ENCODE data around the gene SS18L1. TPM values are rescaled to one million over a fixed set of nuclear protein-coding genes. Genes with fewer than 3 reads are reported as not detected.

The SS18L1 gene
- total and polyA plus RNA-seq, 10 of the 15 experiments (the other 5 are each of a cell fraction or from before 2014, with no cell fraction given), result 1.8 to 20.0 (median 6.6) TPM

DNA sequence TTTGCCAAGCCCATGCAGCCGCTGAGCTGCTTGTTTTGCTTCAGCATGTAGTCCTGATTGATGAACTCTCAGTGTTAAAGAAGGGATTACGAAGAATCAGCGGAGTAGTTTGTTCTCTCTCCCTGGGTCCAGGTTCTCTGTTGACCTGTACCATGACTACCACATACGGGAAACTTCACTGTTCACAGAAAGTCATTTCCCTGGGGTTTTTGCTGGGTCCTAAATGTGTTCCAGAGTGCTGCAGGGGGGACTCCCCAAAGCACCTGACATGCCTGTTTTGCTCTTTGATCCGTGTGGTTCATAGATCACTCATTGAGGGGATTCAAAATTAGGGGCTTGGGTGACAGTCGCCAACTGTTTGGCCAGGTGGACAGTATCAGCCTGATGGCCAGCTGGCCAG is 15.8 kb upstream of the SS18L1 start:
- H3K9me3 ChIP-seq (replicated peaks; ENCODE audit: control insufficient read depth, insufficient read depth, low read length), result no peaks in the 10 kb centered on the region
- H3K9ac ChIP-seq (ENCODE audit: control insufficient read depth, insufficient read depth, low read length), result no peak overlapping the region
- intact Hi-C loops (cut with micrococcal nuclease; ENCODE audit: unreplicated experiment), result loop anchor here (10.0 kb wide), 2 partner anchors 57 to 257 kb away; partner anchors contain the start of genes MTG2 and RPS21
- H3K79me2 ChIP-seq (ENCODE audit: control insufficient read depth, insufficient read depth, low read length), result peaks cover 19% of the 10 kb centered on the region
- no peak overlapping the region for H3K4me3 ChIP-seq
- in situ Hi-C loops (cut with MboI), result loop anchor here (5.0 kb wide), 1 partner anchor 115 kb away; no protein-coding TSS in a partner anchor
- no peak overlapping the region for H3K27ac ChIP-seq (ENCODE audit: control insufficient read depth, insufficient read depth)
- peaks cover 10% of the 10 kb centered on the region for H4K20me1 ChIP-seq (ENCODE audit: control insufficient read depth, insufficient read depth)
- ChIA-PET RAD21 (ENCODE audit: unreplicated experiment) (no interaction called here), SMC1A (ENCODE audit: uncharacterized antibody, unreplicated experiment) (interaction anchor here (1.2 to 1.8 kb wide), 4 partner anchors 9 to 116 kb away, joined by 3 to 4 read pairs (median 4); no protein-coding TSS in a partner anchor), POLR2A (no interaction called here), CTCF (interaction anchor here (1.4 to 5.7 kb wide), 3 partner anchors 8 to 61 kb away, joined by 3 to 26 read pairs (median 22); no protein-coding TSS in a partner anchor)
- H3K27me3 ChIP-seq (replicated peaks in 1 of 2; ENCODE audit: control insufficient read depth in 2 of 2, insufficient read depth in 2 of 2, low read length in 1 of 2), result no peaks in the 10 kb centered on the region
- WGBS (ENCODE audit: insufficient coverage, insufficient replicate concordance, low lambda C conversion rate, missing lambda C conversion rate), result 24% methylated on average over 6 of the region's 6 CpGs
- peaks cover 22 to 32% of the 10 kb centered on the region in 2 experiments for H3K36me3 ChIP-seq (ENCODE audit: control insufficient read depth in 2 of 2, insufficient read depth in 2 of 2, low read length in 1 of 2)
- no peak for TF ChIP-seq NRF1 (conservative IDR thresholded peaks at IDR 0.05; ENCODE audit: low read depth, low read length)
- TF ChIP-seq PAX8 (IDR thresholded peaks at IDR 0.05), result no peak
- TF ChIP-seq MYB (IDR thresholded peaks at IDR 0.05; ENCODE audit: borderline replicate concordance, low read depth, low read length), result no peak
- TF ChIP-seq MTA2 (IDR thresholded peaks at IDR 0.05; ENCODE audit: low read depth), result no peak
- no peak for TF ChIP-seq SUPT20H (IDR thresholded peaks at IDR 0.05; ENCODE audit: borderline replicate concordance, control insufficient read depth, low read depth, low read length)
- no peak for TF ChIP-seq STAT3 (IDR thresholded peaks at IDR 0.05; ENCODE audit: low read depth, low read length)
- peak; percentile 30; the same call in 1 of the 2 replicates for TF ChIP-seq TCF12 (IDR thresholded peaks at IDR 0.05; ENCODE audit: low read depth, low read length)
- no peak for TF ChIP-seq USF1 (IDR thresholded peaks at IDR 0.05; ENCODE audit: borderline replicate concordance, extremely low read length, insufficient read depth, low read depth, low read length)
- TF ChIP-seq, protein P1, sequence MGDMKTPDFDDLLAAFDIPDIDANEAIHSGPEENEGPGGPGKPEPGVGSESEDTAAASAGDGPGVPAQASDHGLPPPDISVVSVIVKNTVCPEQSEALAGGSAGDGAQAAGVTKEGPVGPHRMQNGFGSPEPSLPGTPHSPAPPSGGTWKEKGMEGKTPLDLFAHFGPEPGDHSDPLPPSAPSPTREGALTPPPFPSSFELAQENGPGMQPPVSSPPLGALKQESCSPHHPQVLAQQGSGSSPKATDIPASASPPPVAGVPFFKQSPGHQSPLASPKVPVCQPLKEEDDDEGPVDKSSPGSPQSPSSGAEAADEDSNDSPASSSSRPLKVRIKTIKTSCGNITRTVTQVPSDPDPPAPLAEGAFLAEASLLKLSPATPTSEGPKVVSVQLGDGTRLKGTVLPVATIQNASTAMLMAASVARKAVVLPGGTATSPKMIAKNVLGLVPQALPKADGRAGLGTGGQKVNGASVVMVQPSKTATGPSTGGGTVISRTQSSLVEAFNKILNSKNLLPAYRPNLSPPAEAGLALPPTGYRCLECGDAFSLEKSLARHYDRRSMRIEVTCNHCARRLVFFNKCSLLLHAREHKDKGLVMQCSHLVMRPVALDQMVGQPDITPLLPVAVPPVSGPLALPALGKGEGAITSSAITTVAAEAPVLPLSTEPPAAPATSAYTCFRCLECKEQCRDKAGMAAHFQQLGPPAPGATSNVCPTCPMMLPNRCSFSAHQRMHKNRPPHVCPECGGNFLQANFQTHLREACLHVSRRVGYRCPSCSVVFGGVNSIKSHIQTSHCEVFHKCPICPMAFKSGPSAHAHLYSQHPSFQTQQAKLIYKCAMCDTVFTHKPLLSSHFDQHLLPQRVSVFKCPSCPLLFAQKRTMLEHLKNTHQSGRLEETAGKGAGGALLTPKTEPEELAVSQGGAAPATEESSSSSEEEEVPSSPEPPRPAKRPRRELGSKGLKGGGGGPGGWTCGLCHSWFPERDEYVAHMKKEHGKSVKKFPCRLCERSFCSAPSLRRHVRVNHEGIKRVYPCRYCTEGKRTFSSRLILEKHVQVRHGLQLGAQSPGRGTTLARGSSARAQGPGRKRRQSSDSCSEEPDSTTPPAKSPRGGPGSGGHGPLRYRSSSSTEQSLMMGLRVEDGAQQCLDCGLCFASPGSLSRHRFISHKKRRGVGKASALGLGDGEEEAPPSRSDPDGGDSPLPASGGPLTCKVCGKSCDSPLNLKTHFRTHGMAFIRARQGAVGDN (IDR thresholded peaks at IDR 0.05), result no peak
- TF ChIP-seq NFIC (IDR thresholded peaks at IDR 0.05; ENCODE audit: low read depth, low read length), result no peak
- TF ChIP-seq MEF2B (IDR thresholded peaks at IDR 0.05; ENCODE audit: partially characterized antibody, poor library complexity, severe bottlenecking), result peak; percentile 53
- TF ChIP-seq FOS (IDR thresholded peaks at IDR 0.05; ENCODE audit: borderline replicate concordance, extremely low read depth, insufficient read length), result no peak
- no peak for TF ChIP-seq MYC (IDR thresholded peaks at IDR 0.05; ENCODE audit: insufficient read depth, insufficient read length, insufficient replicate concordance, low read length, severe bottlenecking)
- no peak overlapping the region for H2AFZ ChIP-seq (ENCODE audit: control insufficient read depth, low read depth, low read length)
- no peak for FAIRE-seq
- H3K4me1 ChIP-seq (ENCODE audit: control insufficient read depth, insufficient read depth, low read length), result no peaks in the 10 kb centered on the region; the same call in 1 of the 2 replicates
- peak; percentile 25; the same call in 2 of the 3 replicates for ATAC-seq
- no peak for DNase-seq (ENCODE audit: low read depth, low spot score)
- BruUV-seq (replicated peaks), result no TSS peak
- peak overlapping the region; percentile 67 for H3K4me2 ChIP-seq (ENCODE audit: control insufficient read depth, insufficient read depth)
